ENCODE measurements around the gene POLD3.

- TF ChIP-seq GATA2 (IDR thresholded peaks at IDR 0.05; ENCODE audit: low read depth, low read length) (no peak), GATA3 (IDR thresholded peaks at IDR 0.05; ENCODE audit: low read depth, low read length) (no peak)
These were observed 11.5 kb downstream of the POLD3 start for GRCh38 chr11:74603845-74604244.
